CD14-positive monocyte (primary cell): ENCODE measurements around the gene PRKCA. TPM values are rescaled to one million over a fixed set of nuclear protein-coding genes. Genes with fewer than 3 reads are reported as not detected.

Source experiments
- DNase-seq, 3 donors: peaks; one replicate each; pipeline ENCODE4 v3.0.0-alpha.2; 2011 to 2022
- H2AFZ ChIP-seq: 2 replicates; pipeline ENCODE4 v1.6.0; 2012; ENCODE audit warnings: mild to moderate bottlenecking, low read depth, low read length, inconsistent platforms; ENCODE audit not compliant: insufficient read depth, poor library complexity, severe bottlenecking
- H3K27ac ChIP-seq, 2 donors: 1 replicate in 1 of 2; 2 replicates in 1 of 2; pipeline ENCODE4 v1.5.1; 2012 to 2013; ENCODE audit warnings: low read length in 2 of 2, control low read depth in 1 of 2, inconsistent platforms in 1 of 2, low read depth in 1 of 2, mild to moderate bottlenecking in 1 of 2
- H3K27me3 ChIP-seq, 2 donors: one replicate each; pipeline versions ENCODE4 v1.6.0 to v1.6.1; 2011 to 2013; ENCODE audit warnings: low read length in 2 of 2; ENCODE audit not compliant: control insufficient read depth in 2 of 2, insufficient read depth in 2 of 2
- H3K36me3 ChIP-seq, 2 donors: replicated peaks in 1 of 2; 1 replicate in 1 of 2; 2 replicates in 1 of 2; pipeline versions ENCODE4 v1.5.1 to v1.6.1; 2012 to 2013; ENCODE audit warnings: low read length in 2 of 2, control low read depth in 1 of 2, inconsistent platforms in 1 of 2, mild to moderate bottlenecking in 1 of 2; ENCODE audit not compliant: insufficient read depth in 2 of 2, control insufficient read depth in 1 of 2
- H3K4me1 ChIP-seq, 2 donors: 1 replicate in 1 of 2; 2 replicates in 1 of 2; pipeline versions ENCODE4 v1.5.1 to v1.6.1; 2012 to 2013; ENCODE audit warnings: low read length in 2 of 2, control low read depth in 1 of 2, inconsistent platforms in 1 of 2, mild to moderate bottlenecking in 1 of 2, moderate library complexity in 1 of 2; ENCODE audit not compliant: insufficient read depth in 2 of 2, control insufficient read depth in 1 of 2
- H3K4me2 ChIP-seq: replicated peaks from 2 replicates; pipeline ENCODE3; 2012; ENCODE audit warnings: low read length, moderate library complexity, mild to moderate bottlenecking; ENCODE audit not compliant: poor library complexity, severe bottlenecking; ENCODE audit errors: extremely low read depth
- H3K4me3 ChIP-seq, 3 experiments: fragments of 200-600 bp in 1 of 3; sonication (generic) in 1 of 3; replicated peaks in 1 of 3; 1 replicate in 2 of 3; 2 replicates in 1 of 3; pipeline ENCODE4 v1.5.1; 2011 to 2013; ENCODE audit warnings: low read length in 3 of 3, mild to moderate bottlenecking in 3 of 3, control low read depth in 2 of 3, low read depth in 2 of 3, inconsistent platforms in 1 of 3, moderate library complexity in 1 of 3
- H3K79me2 ChIP-seq: 2 replicates; pipeline ENCODE4 v1.6.0; 2012; ENCODE audit warnings: mild to moderate bottlenecking, control low read depth, inconsistent platforms, low read length, moderate library complexity; ENCODE audit not compliant: insufficient read depth
- H3K9ac ChIP-seq: 2 replicates; pipeline ENCODE4 v1.6.0; 2017; ENCODE audit warnings: low read length, mild to moderate bottlenecking; ENCODE audit not compliant: insufficient read depth, poor library complexity, severe bottlenecking
- H3K9me3 ChIP-seq, 2 donors: replicated peaks in 1 of 2; 1 replicate in 1 of 2; 2 replicates in 1 of 2; pipeline versions ENCODE4 v1.5.1 to v1.6.1; 2012 to 2013; ENCODE audit warnings: low read length in 2 of 2, control low read depth in 1 of 2; ENCODE audit not compliant: control insufficient read depth in 1 of 2, insufficient read depth in 1 of 2
- H4K20me1 ChIP-seq: 2 replicates; pipeline ENCODE4 v1.6.0; 2012; ENCODE audit warnings: mild to moderate bottlenecking, low read length, control low read depth, moderate library complexity; ENCODE audit not compliant: insufficient read depth
- H3K27ac Mint-ChIP-seq, 7 donors: one replicate each; pipeline ENCODE4 v1.8.0; 2020; ENCODE audit warnings: mild to moderate bottlenecking in 7 of 7, mixed read lengths in 7 of 7, moderate library complexity in 6 of 7, inconsistent platforms in 2 of 7
- H3K27me3 Mint-ChIP-seq, 3 donors: one replicate each; pipeline ENCODE4 v1.8.0; 2021 to 2022; ENCODE audit warnings: low read depth in 3 of 3, mild to moderate bottlenecking in 3 of 3, mixed read lengths in 3 of 3, moderate library complexity in 3 of 3, inconsistent platforms in 1 of 3
- H3K36me3 Mint-ChIP-seq, 2 donors: one replicate each; pipeline ENCODE4 v1.8.0; 2020; ENCODE audit warnings: mixed read lengths in 2 of 2, inconsistent platforms in 1 of 2, mild to moderate bottlenecking in 1 of 2
- H3K4me1 Mint-ChIP-seq: one replicate; pipeline ENCODE4 v1.8.0; 2020; ENCODE audit warnings: mild to moderate bottlenecking, mixed read lengths
- H3K4me3 Mint-ChIP-seq, 2 donors: one replicate each; pipeline ENCODE4 v1.8.0; 2020; ENCODE audit warnings: mild to moderate bottlenecking in 2 of 2, mixed read lengths in 2 of 2, moderate library complexity in 1 of 2
- H3K9me3 Mint-ChIP-seq, 7 donors: one replicate each; pipeline ENCODE4 v1.8.0; 2020 to 2022; ENCODE audit warnings: mixed read lengths in 7 of 7, mild to moderate bottlenecking in 6 of 7, moderate library complexity in 6 of 7, inconsistent platforms in 2 of 7
- CTCF ChIP-seq: fragments of 200-600 bp; IDR thresholded peaks from one replicate; pipeline ENCODE4 v1.8.0; 2022; ENCODE audit warnings: antibody characterized with exemption, mild to moderate bottlenecking
- WGBS: methylation state at CpG from one replicate; pipeline ENCODE4 v1.1.5; 2013; ENCODE audit warnings: missing lambda C conversion rate; ENCODE audit not compliant: insufficient coverage; 5-methylcytosine and 5-hydroxymethylcytosine counted together
- intact Hi-C, 2 donors: fragments of 100-400 bp; cut with micrococcal nuclease; formaldehyde crosslinking; loops; one replicate each; pipeline versions ENCODE4 v1.15.0 to v1.15.1; 2023
- polyA plus RNA-seq, 3 donors: library from polyadenylated mRNA; depleted of rRNA in 1 of 3; unstranded in 2 of 3; stranded (reverse) in 1 of 3; fragments of 300-500 nt in 2 of 3; fragments of >200 nt in 1 of 3; fragmentation: Illumina TruSeq in 2 of 3; gene quantifications; 1 replicate in 2 of 3; 2 replicates in 1 of 3; pipeline ENCODE4 v1.2.3, GENCODE V29; 2012 to 2021

PRKCA gene
- polyA plus RNA-seq, 3 donors: 0.22 to 7.1 (median 0.30) TPM

- Histone ChIP-seq H4K20me1 (no peaks in the 10 kb centered on the region), H3K4me1 (peaks cover 0 to 8% of the 10 kb centered on the region in 2 donors), H3K79me2 (no peaks in the 10 kb centered on the region), H3K27me3 (no peaks in the 10 kb centered on the region), H3K4me3 (no peak overlapping the region), H3K36me3 (peaks cover 5 to 15% of the 10 kb centered on the region in 2 donors), H2AFZ (no peak overlapping the region), H3K9me3 (no peaks in the 10 kb centered on the region), H3K4me2 (no peak overlapping the region), H3K27ac (no peak overlapping the region), H3K9ac (no peak overlapping the region)
- H3K9me3 Mint-ChIP-seq: peaks cover 0 to 9% (median 0%) of the 10 kb centered on the region in 7 donors
- peaks cover 18 to 19% of the 10 kb centered on the region in 2 donors for H3K36me3 Mint-ChIP-seq
- H3K27me3 Mint-ChIP-seq: peaks cover 0 to 2% (median 2%) of the 10 kb centered on the region in 3 donors
- H3K27ac Mint-ChIP-seq: no peak overlapping the region
- TF ChIP-seq CTCF: no peak
- peaks cover 8% of the 10 kb centered on the region for H3K4me1 Mint-ChIP-seq
- WGBS: 100% methylated on average over 4 of the region's 6 CpGs
- DNase-seq: no peak
- intact Hi-C loops: no loop called here
- H3K4me3 Mint-ChIP-seq: no peak overlapping the region
Observed at GRCh38 chr17:66637491-66637890, 335.1 kb downstream of the PRKCA start.

GRCh38 chr17:66638707-66639479 is 336.5 kb downstream of the PRKCA start:
- intact Hi-C loops: no loop called here
- Histone ChIP-seq H3K27ac (no peak overlapping the region), H2AFZ (no peak overlapping the region), H3K4me1 (no peaks in the 10 kb centered on the region), H3K36me3 (peaks cover 7 to 29% of the 10 kb centered on the region in 2 donors), H3K9me3 (no peaks in the 10 kb centered on the region), H3K27me3 (no peaks in the 10 kb centered on the region), H3K4me3 (no peak overlapping the region), H3K79me2 (no peaks in the 10 kb centered on the region), H3K9ac (no peak overlapping the region), H4K20me1 (no peaks in the 10 kb centered on the region), H3K4me2 (no peak overlapping the region)
- H3K4me1 Mint-ChIP-seq: peaks cover under 1% of the 10 kb centered on the region
- peaks cover 25 to 26% of the 10 kb centered on the region in 2 donors for H3K36me3 Mint-ChIP-seq
- H3K4me3 Mint-ChIP-seq: no peak overlapping the region
- no peak overlapping the region for H3K27ac Mint-ChIP-seq
- no peak for TF ChIP-seq CTCF
- DNase-seq: no peak
- peaks cover 0 to 9% (median 0%) of the 10 kb centered on the region in 7 donors for H3K9me3 Mint-ChIP-seq
- H3K27me3 Mint-ChIP-seq: peaks cover 0 to 2% (median 0%) of the 10 kb centered on the region in 3 donors
- WGBS: no CpG with 5 or more reads among the region's 9 CpGs
